WTC11 (cell line): ENCODE measurements around the gene PRKN.

ENCODE experiments used
- AFF4 ChIP-seq: sonication (generic); formaldehyde crosslinking; IDR thresholded peaks from 2 replicates; pipeline ENCODE4 v1.8.1; 2023; ENCODE audit warnings: mild to moderate bottlenecking, missing genetic modification reagents, borderline replicate concordance
- CREB1 ChIP-seq: sonication (generic); formaldehyde crosslinking; IDR thresholded peaks from 2 replicates; pipeline ENCODE4 v1.8.0; 2023; ENCODE audit warnings: mild to moderate bottlenecking, missing genetic modification reagents
- CREM ChIP-seq: sonication (generic); formaldehyde crosslinking; IDR thresholded peaks from 2 replicates; pipeline ENCODE4 v1.8.1; 2022; ENCODE audit warnings: mild to moderate bottlenecking, missing genetic modification reagents, moderate library complexity
- CTCF ChIP-seq: fragments of 200-600 bp; IDR thresholded peaks from 2 replicates; pipeline ENCODE4 v1.8.0; 2022; ENCODE audit warnings: antibody characterized with exemption
- ETV6 ChIP-seq: sonication (generic); formaldehyde crosslinking; IDR thresholded peaks from 2 replicates; pipeline ENCODE4 v1.8.1; 2022; ENCODE audit warnings: mild to moderate bottlenecking, missing genetic modification reagents
- NR2C2 ChIP-seq: sonication (generic); formaldehyde crosslinking; IDR thresholded peaks from 2 replicates; pipeline ENCODE4 v1.8.0; 2022; ENCODE audit warnings: mild to moderate bottlenecking, missing genetic modification reagents
- PRDM15 ChIP-seq: sonication (generic); formaldehyde crosslinking; IDR thresholded peaks from 2 replicates; pipeline ENCODE4 v1.8.0; 2022; ENCODE audit warnings: missing genetic modification reagents
- SMAD4 ChIP-seq: sonication (generic); formaldehyde crosslinking; IDR thresholded peaks from 2 replicates; pipeline ENCODE4 v1.8.0; 2022; ENCODE audit warnings: mild to moderate bottlenecking, missing genetic modification reagents
- STAT6 ChIP-seq: sonication (generic); formaldehyde crosslinking; conservative IDR thresholded peaks from 2 replicates; pipeline ENCODE4 v1.8.1; 2023; ENCODE audit warnings: mild to moderate bottlenecking, low read depth, missing genetic modification reagents, moderate library complexity
- ZBTB21 ChIP-seq: sonication (generic); formaldehyde crosslinking; IDR thresholded peaks from 2 replicates; pipeline ENCODE4 v1.8.1; 2023; ENCODE audit warnings: mild to moderate bottlenecking, missing genetic modification reagents, borderline replicate concordance
- TF ChIP-seq, protein P1 (sequence below): sonication (generic); formaldehyde crosslinking; IDR thresholded peaks from 2 replicates; pipeline ENCODE4 v1.8.0; 2022; ENCODE audit warnings: mild to moderate bottlenecking, missing genetic modification reagents
- TF ChIP-seq, protein P2 (sequence below): sonication (generic); formaldehyde crosslinking; IDR thresholded peaks from 2 replicates; pipeline ENCODE4 v1.8.1; 2022; ENCODE audit warnings: mild to moderate bottlenecking, missing genetic modification reagents, moderate library complexity, borderline replicate concordance
- TF ChIP-seq, protein P3 (sequence below): sonication (generic); formaldehyde crosslinking; IDR thresholded peaks from 2 replicates; pipeline ENCODE4 v1.8.0; 2022; ENCODE audit warnings: mild to moderate bottlenecking, missing genetic modification reagents

DNA sequence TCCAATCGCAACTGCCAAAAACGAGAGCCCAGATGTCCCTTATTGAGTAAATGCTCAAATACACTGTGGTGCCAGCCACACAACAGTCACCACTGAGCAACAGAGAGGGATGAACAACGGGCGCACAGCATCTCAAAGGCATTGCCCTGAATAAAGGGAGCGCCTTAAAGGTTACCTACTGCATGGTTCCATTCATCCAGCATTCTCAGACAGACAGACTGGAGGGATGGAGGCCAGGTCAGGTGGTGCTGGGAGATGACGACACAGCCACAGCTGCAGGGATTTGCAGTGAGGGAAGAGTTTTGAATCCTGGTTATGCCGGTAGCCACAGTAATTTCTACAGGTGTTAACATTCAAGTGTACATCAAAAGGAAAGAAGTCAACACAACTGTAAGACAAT, 838.2 kb downstream of the PRKN start:
- TF ChIP-seq CTCF, result no peak
- TF ChIP-seq, protein P1, sequence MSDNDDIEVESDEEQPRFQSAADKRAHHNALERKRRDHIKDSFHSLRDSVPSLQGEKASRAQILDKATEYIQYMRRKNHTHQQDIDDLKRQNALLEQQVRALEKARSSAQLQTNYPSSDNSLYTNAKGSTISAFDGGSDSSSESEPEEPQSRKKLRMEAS (CRISPR knock-in tag), result no peak
- TF ChIP-seq STAT6 (CRISPR knock-in tag), result no peak
- TF ChIP-seq NR2C2 (CRISPR knock-in tag), result no peak
- TF ChIP-seq PRDM15 (CRISPR knock-in tag), result no peak
- TF ChIP-seq, protein P2, sequence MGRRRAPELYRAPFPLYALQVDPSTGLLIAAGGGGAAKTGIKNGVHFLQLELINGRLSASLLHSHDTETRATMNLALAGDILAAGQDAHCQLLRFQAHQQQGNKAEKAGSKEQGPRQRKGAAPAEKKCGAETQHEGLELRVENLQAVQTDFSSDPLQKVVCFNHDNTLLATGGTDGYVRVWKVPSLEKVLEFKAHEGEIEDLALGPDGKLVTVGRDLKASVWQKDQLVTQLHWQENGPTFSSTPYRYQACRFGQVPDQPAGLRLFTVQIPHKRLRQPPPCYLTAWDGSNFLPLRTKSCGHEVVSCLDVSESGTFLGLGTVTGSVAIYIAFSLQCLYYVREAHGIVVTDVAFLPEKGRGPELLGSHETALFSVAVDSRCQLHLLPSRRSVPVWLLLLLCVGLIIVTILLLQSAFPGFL (CRISPR knock-in tag), result no peak
- TF ChIP-seq, protein P3, sequence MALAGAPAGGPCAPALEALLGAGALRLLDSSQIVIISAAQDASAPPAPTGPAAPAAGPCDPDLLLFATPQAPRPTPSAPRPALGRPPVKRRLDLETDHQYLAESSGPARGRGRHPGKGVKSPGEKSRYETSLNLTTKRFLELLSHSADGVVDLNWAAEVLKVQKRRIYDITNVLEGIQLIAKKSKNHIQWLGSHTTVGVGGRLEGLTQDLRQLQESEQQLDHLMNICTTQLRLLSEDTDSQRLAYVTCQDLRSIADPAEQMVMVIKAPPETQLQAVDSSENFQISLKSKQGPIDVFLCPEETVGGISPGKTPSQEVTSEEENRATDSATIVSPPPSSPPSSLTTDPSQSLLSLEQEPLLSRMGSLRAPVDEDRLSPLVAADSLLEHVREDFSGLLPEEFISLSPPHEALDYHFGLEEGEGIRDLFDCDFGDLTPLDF, result no peak
- no peak for TF ChIP-seq ETV6 (CRISPR knock-in tag)
- no peak for TF ChIP-seq SMAD4 (CRISPR knock-in tag)
- TF ChIP-seq ZBTB21 (CRISPR knock-in tag), result no peak
- TF ChIP-seq CREB1 (CRISPR knock-in tag), result no peak
- no peak for TF ChIP-seq CREM (CRISPR knock-in tag)
- TF ChIP-seq AFF4, result no peak
